Stomach (tissue), 9 donors: ENCODE data around the gene AFDN. TPM values are rescaled to one million over a fixed set of nuclear protein-coding genes. Genes with fewer than 3 reads are reported as not detected.

Experiments
- DNase-seq, 2 donors: peaks; one replicate each; pipeline versions ENCODE4 v3.0.0 to v3.0.0-alpha.2; 2013 to 2019
- H3K27ac ChIP-seq, 5 donors: fragments of 200-600 bp in 4 of 5; sonication (generic) in 4 of 5; one replicate each; pipeline ENCODE4 v1.5.1; 2013 to 2019; ENCODE audit warnings: mild to moderate bottlenecking in 1 of 5, moderate library complexity in 1 of 5
- H3K27me3 ChIP-seq, 3 donors: fragments of 200-600 bp; sonication (generic); one replicate each; pipeline ENCODE4 v1.5.1; 2017 to 2019; ENCODE audit warnings: mixed run types in 1 of 3
- H3K36me3 ChIP-seq, 4 donors: fragments of 200-600 bp; sonication (generic); 1 replicate in 3 of 4; 2 replicates in 1 of 4; pipeline ENCODE4 v1.5.1; 2016 to 2019
- H3K4me1 ChIP-seq, 4 donors: fragments of 200-600 bp; sonication (generic); one replicate each; pipeline ENCODE4 v1.5.1; 2016 to 2019
- H3K4me3 ChIP-seq, 4 donors: fragments of 200-600 bp; sonication (generic) in 3 of 4; one replicate each; pipeline ENCODE4 v1.5.1; 2016 to 2019; ENCODE audit warnings: mild to moderate bottlenecking in 1 of 4
- H3K9me3 ChIP-seq, 4 donors: fragments of 200-600 bp; sonication (generic); one replicate each; pipeline ENCODE4 v1.5.1; 2016 to 2019
- CTCF ChIP-seq, 7 experiments: fragments of 450-650 bp in 4 of 7; fragments of 200-600 bp in 3 of 7; sonication (generic) in 3 of 7; IDR thresholded peaks; one replicate each; pipeline ENCODE4 v1.5.1; 2016 to 2019; ENCODE audit warnings: antibody characterized with exemption in 7 of 7, control low read depth in 2 of 7, mild to moderate bottlenecking in 1 of 7
- EP300 ChIP-seq: sonication (generic); formaldehyde crosslinking; IDR thresholded peaks from one replicate; pipeline ENCODE4 v1.6.1; 2017; ENCODE audit warnings: antibody characterized with exemption
- POLR2A ChIP-seq, 4 donors: fragments of 450-650 bp; IDR thresholded peaks; one replicate each; pipeline ENCODE4 v1.6.1; 2016; ENCODE audit warnings: antibody characterized with exemption in 4 of 4, control low read depth in 2 of 4, mild to moderate bottlenecking in 1 of 4, moderate library complexity in 1 of 4
- POLR2AphosphoS5 ChIP-seq, 3 donors: sonication (generic); formaldehyde crosslinking; IDR thresholded peaks; one replicate each; pipeline ENCODE4 v1.6.1; 2016; ENCODE audit warnings: antibody characterized with exemption in 3 of 3
- WGBS, 5 donors: extraction: QIAGEN DNeasy Blood & Tissue Kit in 3 of 5; methylation state at CpG; one replicate each; pipeline versions ENCODE4 v1.1.5 to v1.1.7; 2013 to 2018; 5-methylcytosine and 5-hydroxymethylcytosine counted together
- intact Hi-C: fragments of 100-400 bp; cut with DNase I; formaldehyde crosslinking; loops from one replicate; pipeline ENCODE4 v1.15.1; 2023; ENCODE audit warnings: low total_unique reads
- polyA plus RNA-seq, 3 donors: library from polyadenylated mRNA; stranded (reverse); fragments of 200-250 nt; gene quantifications; one replicate each; pipeline ENCODE4 v1.2.3, GENCODE V29; 2013
- total RNA-seq, 5 donors: library from RNA; depleted of rRNA; stranded (reverse); fragments of >200 nt; gene quantifications; one replicate each; pipeline versions ENCODE4 v1.1.0 to v1.2.3, GENCODE V29; 2014 to 2016
- donor health status: healthy with polysubstance abuse.
- donor health status: Bipolar disorder and iron deficiency.
- donor health status: healthy.

The AFDN gene
- total and polyA plus RNA-seq, 8 donors: 24.8 to 521 (median 114) TPM

GRCh38 chr6:167987396-167988153, 160.9 kb downstream of the AFDN start:
- DNase-seq: no peak
- Histone ChIP-seq H3K27ac (no peak overlapping the region), H3K27me3 (no peaks in the 10 kb centered on the region), H3K36me3 (no peaks in the 10 kb centered on the region), H3K4me3 (no peak overlapping the region), H3K9me3 (no peaks in the 10 kb centered on the region), H3K4me1 (no peaks in the 10 kb centered on the region)
- WGBS, 5 donors: 88 to 92% (median 92%) methylated on average over 35 of the region's 35 CpGs
- intact Hi-C loops: no loop called here
- TF ChIP-seq POLR2A (IDR thresholded peaks at IDR 0.05) (no peak), POLR2AphosphoS5 (IDR thresholded peaks at IDR 0.05) (no peak), EP300 (no peak), CTCF (IDR thresholded peaks at IDR 0.05) (no peak)

GRCh38 chr6:167988154-167988495, 161.4 kb downstream of the AFDN start:
- TF ChIP-seq CTCF (IDR thresholded peaks at IDR 0.05) (no peak), POLR2AphosphoS5 (IDR thresholded peaks at IDR 0.05) (no peak), EP300 (no peak), POLR2A (IDR thresholded peaks at IDR 0.05) (no peak)
- Histone ChIP-seq H3K4me3 (no peak overlapping the region), H3K9me3 (no peaks in the 10 kb centered on the region), H3K4me1 (no peaks in the 10 kb centered on the region), H3K27ac (no peak overlapping the region), H3K27me3 (no peaks in the 10 kb centered on the region), H3K36me3 (no peaks in the 10 kb centered on the region)
- 62 to 91% (median 76%) methylated on average over 5 of the region's 5 CpGs for WGBS, 5 donors
- DNase-seq: no peak
- intact Hi-C loops: no loop called here

- Histone ChIP-seq H3K9me3 (no peaks in the 10 kb centered on the region), H3K36me3 (no peaks in the 10 kb centered on the region), H3K27me3 (no peaks in the 10 kb centered on the region), H3K4me1 (no peaks in the 10 kb centered on the region), H3K4me3 (no peak overlapping the region), H3K27ac (no peak overlapping the region)
- WGBS, 5 donors: 90 to 95% (median 94%) methylated on average over 34 to 36 of the region's 36 CpGs
- intact Hi-C loops: no loop called here
- TF ChIP-seq EP300: no peak
- TF ChIP-seq CTCF (IDR thresholded peaks at IDR 0.05): no peak
- no peak for TF ChIP-seq POLR2A (IDR thresholded peaks at IDR 0.05)
- no peak for TF ChIP-seq POLR2AphosphoS5 (IDR thresholded peaks at IDR 0.05)
- DNase-seq: no peak
Observed at GRCh38 chr6:167988945-167989841, 162.5 kb downstream of the AFDN start.

GRCh38 chr6:167990016-167990945, 163.6 kb downstream of the AFDN start:
- Histone ChIP-seq H3K27me3 (no peaks in the 10 kb centered on the region), H3K9me3 (no peaks in the 10 kb centered on the region), H3K36me3 (no peaks in the 10 kb centered on the region), H3K4me1 (no peaks in the 10 kb centered on the region), H3K27ac (no peak overlapping the region), H3K4me3 (no peak overlapping the region)
- no peak for TF ChIP-seq EP300
- TF ChIP-seq POLR2A (IDR thresholded peaks at IDR 0.05): no peak
- no peak for TF ChIP-seq POLR2AphosphoS5 (IDR thresholded peaks at IDR 0.05)
- no peak for TF ChIP-seq CTCF (IDR thresholded peaks at IDR 0.05)
- intact Hi-C loops: no loop called here
- no peak for DNase-seq
- WGBS, 5 donors: 94 to 95% (median 94%) methylated on average over 74 to 75 of the region's 75 CpGs
